ENCODE data around the gene PRKN. TPM values are rescaled to one million over a fixed set of nuclear protein-coding genes. Genes with fewer than 3 reads are reported as not detected.

The PRKN gene
- total RNA-seq, 1 experiment from 2014 or later = not detected

- Histone ChIP-seq H3K9me2 (ENCODE audit: insufficient read depth) (no peaks in the 10 kb centered on the region), H3K79me2 (ENCODE audit: low read depth) (no peaks in the 10 kb centered on the region), H3K4me2 (no peak overlapping the region), H4K20me1 (ENCODE audit: insufficient read depth) (no peaks in the 10 kb centered on the region), H3K4me3 (no peak overlapping the region), H3K27me3 (ENCODE audit: insufficient read depth, low read depth) (no peaks in the 10 kb centered on the region), H3K27ac (no peak overlapping the region), H2AFZ (no peak overlapping the region), H3K9me3 (ENCODE audit: insufficient read depth, low read depth) (no peaks in the 10 kb centered on the region), H3K4me1 (replicated peaks; ENCODE audit: insufficient read depth) (no peaks in the 10 kb centered on the region), H3F3A (ENCODE audit: insufficient read depth, low read depth) (no peaks in the 10 kb centered on the region), H3K36me3 (ENCODE audit: low read depth) (no peaks in the 10 kb centered on the region)
- DNase-seq = no peak
- no TSS peak for BruUV-seq (replicated peaks)
- CTCF ChIA-PET = no interaction called here
- no peak for TF ChIP-seq EZH2 (IDR thresholded peaks at IDR 0.05; ENCODE audit: low read depth)
- TF ChIP-seq CTCF (conservative IDR thresholded peaks at IDR 0.05) = no peak
- POLR2A ChIA-PET (ENCODE audit: unreplicated experiment) = no interaction called here
- intact Hi-C loops (cut with micrococcal nuclease; ENCODE audit: unreplicated experiment) = no loop called here
These were observed 978.0 kb downstream of the PRKN start for GRCh38 chr6:161749576-161749975.

- 0 out of 2 replicates have a peak, but pooled peaks cover under 1% of the 10 kb centered on the region for H3K27me3 ChIP-seq (ENCODE audit: insufficient read depth, low read depth)
- peak; percentile 62 for TF ChIP-seq CTCF (conservative IDR thresholded peaks at IDR 0.05)
- TF ChIP-seq EZH2 (IDR thresholded peaks at IDR 0.05; ENCODE audit: low read depth) = no peak
- no peak overlapping the region for H3K4me2 ChIP-seq
- no peaks in the 10 kb centered on the region for H3K36me3 ChIP-seq (ENCODE audit: low read depth)
- intact Hi-C loops (cut with micrococcal nuclease; ENCODE audit: unreplicated experiment) = no loop called here
- no peak overlapping the region for H2AFZ ChIP-seq
- no peaks in the 10 kb centered on the region for H3K9me2 ChIP-seq (ENCODE audit: insufficient read depth)
- H3K9me3 ChIP-seq (ENCODE audit: insufficient read depth, low read depth) = no peaks in the 10 kb centered on the region
- H3K79me2 ChIP-seq (ENCODE audit: low read depth) = no peaks in the 10 kb centered on the region
- H3K4me3 ChIP-seq = no peak overlapping the region
- no peaks in the 10 kb centered on the region for H3F3A ChIP-seq (ENCODE audit: insufficient read depth, low read depth)
- H4K20me1 ChIP-seq (ENCODE audit: insufficient read depth) = no peaks in the 10 kb centered on the region
- peak in 1 of 2 experiments; percentile 3 for DNase-seq
- no peaks in the 10 kb centered on the region for H3K4me1 ChIP-seq (replicated peaks; ENCODE audit: insufficient read depth)
- no peak overlapping the region for H3K27ac ChIP-seq
- ChIA-PET CTCF (no interaction called here), POLR2A (ENCODE audit: unreplicated experiment) (no interaction called here)
- BruUV-seq (replicated peaks) = no TSS peak
These were observed 978.8 kb downstream of the PRKN start for GRCh38 chr6:161748535-161749416.

- H4K20me1 ChIP-seq (ENCODE audit: insufficient read depth) = no peaks in the 10 kb centered on the region
- no TSS peak for BruUV-seq (replicated peaks)
- no peaks in the 10 kb centered on the region for H3F3A ChIP-seq (ENCODE audit: insufficient read depth, low read depth)
- ChIA-PET POLR2A (ENCODE audit: unreplicated experiment) (no interaction called here), CTCF (no interaction called here)
- no peak for DNase-seq
- H2AFZ ChIP-seq = no peak overlapping the region
- H3K79me2 ChIP-seq (ENCODE audit: low read depth) = no peaks in the 10 kb centered on the region
- no peak overlapping the region for H3K4me2 ChIP-seq
- no peaks in the 10 kb centered on the region for H3K4me1 ChIP-seq (replicated peaks; ENCODE audit: insufficient read depth)
- no peak overlapping the region for H3K27ac ChIP-seq
- no peaks in the 10 kb centered on the region for H3K36me3 ChIP-seq (ENCODE audit: low read depth)
- no peak overlapping the region for H3K4me3 ChIP-seq
- no peaks in the 10 kb centered on the region for H3K9me2 ChIP-seq (ENCODE audit: insufficient read depth)
- intact Hi-C loops (cut with micrococcal nuclease; ENCODE audit: unreplicated experiment) = no loop called here
- no peaks in the 10 kb centered on the region for H3K9me3 ChIP-seq (ENCODE audit: insufficient read depth, low read depth)
- no peak for TF ChIP-seq EZH2 (IDR thresholded peaks at IDR 0.05; ENCODE audit: low read depth)
- TF ChIP-seq CTCF (conservative IDR thresholded peaks at IDR 0.05) = no peak
- 0 out of 2 replicates have a peak, but pooled peaks cover 4% of the 10 kb centered on the region for H3K27me3 ChIP-seq (ENCODE audit: insufficient read depth, low read depth)
These were observed 980.1 kb downstream of the PRKN start for GRCh38 chr6:161747506-161747905.
